Measurements from ENCODE around the gene NEK10. TPM values are rescaled to one million over a fixed set of nuclear protein-coding genes. Genes with fewer than 3 reads are reported as not detected.
"Not testable (repeated sequence)": the region's sequence is repeated elsewhere in the genome, so short reads cannot be mapped to it uniquely, and the experiment has no call there.

Gene NEK10
- polyA plus RNA-seq, 1 donor, result 6.0 TPM

DNA sequence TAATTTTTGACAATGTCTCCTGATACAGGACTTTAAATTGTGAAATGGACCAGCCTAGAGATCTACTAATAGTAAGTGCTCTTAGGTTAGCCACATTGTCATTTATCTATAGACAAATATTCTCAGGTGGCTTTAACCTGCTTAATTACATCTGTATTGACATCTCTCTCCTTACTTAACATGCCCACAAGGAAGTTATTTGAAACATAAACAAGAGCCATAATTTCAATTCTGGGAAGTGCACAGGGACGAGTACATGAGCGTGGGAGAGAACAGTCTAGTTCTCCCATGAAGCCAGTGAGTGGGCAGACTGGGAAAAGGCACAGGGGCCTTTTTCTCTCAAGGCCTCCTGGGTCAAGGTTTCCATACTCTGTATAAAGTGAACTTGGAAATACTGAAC is 54.2 kb downstream of the NEK10 start:
- DNase-seq, result no peak

DNA sequence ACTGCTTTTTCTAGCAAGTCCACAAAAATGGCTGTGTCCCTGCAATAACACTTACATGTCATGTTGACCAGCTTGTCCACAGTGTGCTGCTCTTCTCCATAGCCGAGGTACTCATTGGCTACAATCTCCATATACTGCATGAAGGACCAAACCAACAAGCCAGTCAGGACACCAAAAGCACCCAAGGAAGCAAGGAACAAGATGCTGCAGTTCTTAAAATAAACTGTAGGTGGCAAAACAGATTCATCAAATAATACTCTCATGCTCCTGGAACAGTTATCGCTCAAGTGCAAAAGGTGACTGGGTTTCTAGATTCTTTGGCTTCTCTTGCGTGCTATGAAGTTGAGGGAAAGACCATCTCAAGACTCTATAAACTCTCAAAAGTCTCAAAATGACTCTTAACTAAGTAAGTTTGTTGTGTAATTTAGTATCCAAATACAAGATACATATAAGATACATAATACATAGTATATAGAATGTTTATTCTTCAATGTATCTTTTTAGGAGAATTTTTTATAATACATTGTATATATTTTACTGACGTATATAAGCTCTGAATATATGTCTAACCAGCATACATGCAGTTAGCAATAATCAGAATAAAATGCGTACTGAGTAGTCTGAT is 57.0 kb downstream of the NEK10 start:
- peak; percentile 40 for DNase-seq

DNA sequence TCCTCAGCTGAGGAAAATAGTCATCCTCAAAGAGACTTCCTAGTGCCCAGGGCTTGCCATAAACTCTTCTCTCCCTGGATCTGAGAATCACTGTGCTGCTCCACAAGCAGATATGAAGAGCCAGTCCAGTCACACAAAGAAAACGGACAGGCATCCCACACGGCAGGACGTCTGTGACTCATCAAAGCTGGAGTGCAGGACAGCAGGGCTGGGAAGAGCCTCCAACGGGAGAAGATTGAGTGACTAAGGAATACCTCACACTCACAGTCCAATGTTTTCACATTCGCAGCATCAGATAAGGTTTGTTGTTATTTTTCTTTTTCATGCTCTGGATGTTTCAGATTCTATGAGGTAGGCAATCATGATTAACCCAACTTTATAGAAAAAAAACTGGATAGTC is 57.8 kb downstream of the NEK10 start:
- no peak for DNase-seq

GRCh38 chr3:27310688-27311087 is 58.5 kb downstream of the NEK10 start:
- DNase-seq, result no peak

DNA sequence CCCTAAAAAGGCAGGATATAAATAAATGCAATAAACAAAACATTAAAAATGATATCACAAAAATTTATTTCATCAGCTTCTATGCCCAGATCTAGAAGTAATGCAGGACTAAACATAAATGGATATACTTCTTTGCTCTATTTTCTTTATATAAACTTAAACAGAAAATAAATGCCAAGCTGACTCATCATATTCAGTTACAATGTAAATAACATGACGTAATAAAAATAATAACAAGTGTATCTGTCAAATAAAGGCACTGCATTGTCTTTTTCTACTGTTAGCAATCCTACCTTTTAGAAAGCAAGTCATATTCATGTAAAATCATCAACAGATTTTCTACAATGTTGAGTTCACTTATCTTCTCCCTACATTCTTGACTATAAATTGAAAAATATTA is 61.6 kb downstream of the NEK10 start:
- no peak for DNase-seq

- DNase-seq, result no peak
Observed at GRCh38 chr3:27302891-27303290, 66.3 kb downstream of the NEK10 start.

DNA sequence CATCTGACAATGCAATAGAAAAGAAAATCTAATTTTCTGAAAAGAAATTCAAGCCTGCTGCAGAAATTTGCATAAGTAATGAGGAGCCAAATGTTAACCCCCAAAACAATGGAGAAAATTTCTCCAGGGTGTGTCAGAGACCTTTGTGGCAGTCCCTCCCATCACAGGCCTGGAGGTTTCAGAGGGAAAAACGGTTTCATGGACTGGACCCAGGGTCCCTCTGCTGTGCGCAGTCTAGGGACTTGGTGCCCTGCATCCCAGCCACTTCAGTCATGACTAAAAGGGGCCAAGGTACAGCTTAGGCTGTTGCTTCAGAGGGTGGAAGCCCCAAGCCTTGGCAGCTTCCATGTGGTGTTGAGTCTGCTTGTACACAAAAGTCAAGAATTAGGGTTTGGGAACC is 70.2 kb downstream of the NEK10 start:
- DNase-seq, result not testable (repeated sequence)

DNA sequence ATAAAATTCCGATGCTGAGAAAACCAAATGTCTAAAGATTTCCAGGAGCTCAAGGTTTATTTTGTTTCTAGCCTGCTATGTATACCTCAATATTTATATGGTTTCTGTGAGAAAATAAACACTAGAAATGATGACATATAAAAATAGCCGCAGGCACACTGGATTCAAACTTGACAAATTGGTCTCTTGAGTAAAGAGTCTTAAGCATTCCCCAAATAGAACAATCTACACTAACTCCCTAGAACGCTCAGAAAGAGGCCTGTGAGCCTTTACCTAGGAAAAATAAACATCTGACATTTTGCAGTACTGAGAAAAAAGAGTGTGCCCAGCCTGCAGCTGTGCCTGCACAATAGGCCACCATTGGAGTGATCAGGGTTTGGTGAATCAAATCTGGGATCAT is 75.2 kb downstream of the NEK10 start:
- no peak for DNase-seq

GRCh38 chr3:27290760-27291159 is 78.4 kb downstream of the NEK10 start:
- no peak for DNase-seq

DNA sequence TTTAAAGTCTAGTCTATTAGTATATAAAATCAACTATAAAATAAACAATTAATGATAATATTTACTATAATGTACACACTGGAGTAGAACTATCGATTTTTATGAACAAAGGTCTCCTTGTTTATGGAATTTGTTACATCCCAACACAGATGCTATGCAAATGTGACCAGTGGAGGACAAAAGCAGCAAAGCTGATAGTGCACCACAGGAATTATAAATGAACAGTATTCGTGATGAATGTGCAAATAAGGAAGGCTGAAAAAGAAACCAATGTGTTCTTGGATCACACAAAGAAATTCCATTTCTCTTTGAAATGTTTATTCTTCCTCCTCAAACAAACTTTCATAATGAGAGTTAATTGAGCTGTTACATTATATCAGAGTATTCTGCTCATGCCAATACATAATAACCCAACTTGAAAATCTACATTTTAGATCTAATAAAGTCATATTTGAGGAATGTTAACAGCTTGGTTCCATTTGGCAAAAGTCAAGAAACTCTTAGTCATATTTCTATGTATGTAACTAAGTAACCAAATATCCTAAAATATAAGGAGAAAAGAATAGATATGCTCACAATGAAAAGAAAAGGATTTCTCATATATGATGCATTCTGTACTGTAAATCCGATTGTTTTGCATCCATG is 79.3 kb downstream of the NEK10 start:
- no peak for DNase-seq

- DNase-seq, result no peak
Observed at GRCh38 chr3:27287052-27287451, 82.1 kb downstream of the NEK10 start.

GRCh38 chr3:27286467-27286866 is 82.7 kb downstream of the NEK10 start:
- not testable (repeated sequence) for DNase-seq

DNA sequence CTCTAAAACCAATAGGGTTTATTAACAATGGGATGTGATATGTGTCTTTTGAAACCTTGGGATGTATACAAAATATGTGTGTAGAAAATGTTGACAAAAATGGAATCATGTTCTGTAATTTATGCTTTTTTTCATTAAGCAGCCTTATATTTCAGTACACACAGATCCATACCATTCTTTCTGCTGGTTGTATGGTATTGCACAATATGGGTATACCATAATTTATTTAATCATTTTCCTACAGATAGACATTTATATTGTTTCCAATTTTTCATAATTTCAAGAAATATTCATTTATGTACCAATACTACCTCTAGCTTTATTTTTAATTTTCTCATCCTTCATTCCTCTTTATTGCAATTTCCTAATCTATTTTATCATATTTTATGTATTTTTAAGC is 83.5 kb downstream of the NEK10 start:
- no peak for DNase-seq

GRCh38 chr3:27281671-27282150 is 87.5 kb downstream of the NEK10 start:
- DNase-seq, result no peak

- DNase-seq, result peak; percentile 21
Observed at GRCh38 chr3:27279123-27279522, 90.1 kb downstream of the NEK10 start.

- no peak for DNase-seq
Observed at GRCh38 chr3:27278383-27279055, 90.7 kb downstream of the NEK10 start.

DNA sequence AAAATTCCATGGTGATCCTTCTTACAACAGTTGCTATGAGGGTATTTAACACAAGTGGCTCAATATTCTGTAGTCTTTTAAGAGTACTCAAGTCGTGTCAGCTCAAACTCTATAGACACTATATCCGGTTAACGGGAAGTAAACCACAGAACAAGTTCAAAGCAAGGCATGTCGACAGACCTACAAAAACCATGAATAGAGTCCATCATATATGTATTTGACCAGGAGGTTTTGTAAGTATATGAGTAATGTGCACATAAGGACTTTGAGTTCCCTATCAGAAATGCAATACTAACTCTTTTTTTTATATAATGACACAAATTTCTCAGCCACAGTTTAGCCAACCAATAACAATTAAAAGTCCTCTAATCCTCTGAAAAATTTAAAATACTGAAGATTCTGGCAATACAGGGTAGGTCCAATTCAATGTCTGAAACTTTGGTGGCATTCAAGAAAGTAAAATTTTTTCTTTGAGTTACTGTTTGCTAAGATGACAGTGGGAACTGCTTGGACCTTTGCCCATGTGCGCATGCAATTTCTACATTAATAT is 93.7 kb downstream of the NEK10 start:
- no peak for DNase-seq

- no peak for DNase-seq
Observed at GRCh38 chr3:27271890-27272289, 97.3 kb downstream of the NEK10 start.

DNA sequence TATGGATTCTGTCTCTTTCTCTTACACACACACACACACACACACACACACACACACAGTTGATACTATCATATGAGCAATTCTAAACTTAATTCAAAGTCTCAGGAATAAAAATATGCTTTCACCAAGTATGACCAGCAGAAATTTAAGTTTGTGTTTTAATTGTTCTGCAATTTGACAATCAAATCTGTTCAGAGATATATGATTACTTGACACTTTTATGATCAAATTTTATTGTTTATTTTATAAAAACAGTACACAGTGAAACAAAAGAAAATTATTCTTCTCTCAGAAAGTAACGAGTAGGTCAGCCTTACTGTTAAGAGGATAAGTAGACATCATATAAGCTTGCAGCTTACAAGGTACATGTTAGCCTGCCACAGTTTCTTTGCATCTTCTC is 114.3 kb downstream of the NEK10 start:
- DNase-seq, result no peak

- no peak for DNase-seq
Observed at GRCh38 chr3:27253831-27254230, 115.4 kb downstream of the NEK10 start.

DNA sequence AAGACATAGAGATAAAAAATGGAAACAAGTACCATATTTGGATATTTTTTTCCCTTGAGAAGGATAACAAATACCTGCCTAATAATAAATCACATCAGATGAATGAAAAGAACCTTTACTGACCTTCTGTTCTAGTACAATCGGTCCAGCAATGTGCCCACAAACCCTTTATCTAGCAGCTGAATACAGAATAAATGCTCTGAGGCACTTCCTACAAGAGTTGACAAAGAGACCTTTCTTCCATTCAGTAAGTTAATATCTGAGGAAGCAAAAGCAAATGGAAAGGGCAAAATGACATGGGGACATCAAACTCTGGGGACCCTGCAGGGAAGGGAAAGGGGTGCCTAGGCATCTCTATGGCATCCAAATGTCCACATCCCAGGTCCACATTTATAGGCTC is 115.8 kb downstream of the NEK10 start:
- DNase-seq, result no peak

- DNase-seq, result no peak
Observed at GRCh38 chr3:27252646-27253045, 116.5 kb downstream of the NEK10 start.

DNA sequence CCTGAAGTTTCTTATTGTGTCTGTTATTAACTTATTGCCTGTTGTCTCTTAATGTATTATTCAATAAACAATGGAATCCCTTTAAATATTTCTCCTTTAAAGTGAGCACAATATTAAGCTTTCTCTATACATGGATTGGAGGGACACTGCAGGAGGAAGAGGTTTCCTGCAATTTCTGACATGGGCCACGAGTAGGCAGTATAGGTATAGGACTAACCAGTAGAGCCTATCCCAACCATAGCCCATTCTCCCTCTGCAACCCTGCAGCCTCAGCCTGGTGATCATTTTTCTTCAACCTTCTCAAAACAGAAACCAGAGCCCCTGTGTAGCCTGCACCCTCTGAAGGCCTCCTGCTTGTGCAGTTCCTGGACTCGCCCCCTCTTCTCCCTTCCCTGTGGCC is 124.8 kb downstream of the NEK10 start:
- no peak for DNase-seq

GRCh38 chr3:27239951-27240350 is 129.2 kb downstream of the NEK10 start:
- no peak for DNase-seq

Data from hindlimb muscle (tissue), 1 donor.